Mononuclear cell (primary cell): ENCODE results near the gene PIGQ. TPM values are rescaled to one million over a fixed set of nuclear protein-coding genes. Genes with fewer than 3 reads are reported as not detected.

ENCODE experiments used
- total RNA-seq: library from RNA; depleted of rRNA; stranded (reverse); fragments of >200 nt; gene quantifications from one replicate; pipeline ENCODE4 v1.2.3, GENCODE V29; 2012

Gene PIGQ
- total RNA-seq, 1 donor = 8.5 TPM

Other genes starting within 250 kb of the PIGQ start
- gene AXIN1, start 217.2 kb upstream of the PIGQ start, total RNA-seq = 35.8 TPM
- 19.9 TPM for gene MRPL28, start 199.4 kb upstream of the PIGQ start, total RNA-seq
- gene PGAP6, start 188.0 kb upstream of the PIGQ start, total RNA-seq = 24.8 TPM
- 15.0 TPM for gene NME4, start 172.8 kb upstream of the PIGQ start, total RNA-seq
- 2.9 TPM for gene DECR2, start 168.1 kb upstream of the PIGQ start, total RNA-seq
- gene RAB11FIP3, start 144.3 kb upstream of the PIGQ start, total RNA-seq = 6.5 TPM
- 31.2 TPM for gene CAPN15, start 42.3 kb upstream of the PIGQ start, total RNA-seq
- gene PRR35, start 9.6 kb upstream of the PIGQ start, total RNA-seq = 0.10 TPM
- gene NHLRC4, start 3.0 kb upstream of the PIGQ start, total RNA-seq = 1.2 TPM
- gene RAB40C, start 20.1 kb downstream of the PIGQ start, total RNA-seq = 6.6 TPM
- 0.31 TPM for gene WFIKKN1, start 61.0 kb downstream of the PIGQ start, total RNA-seq
- gene METTL26, start 66.3 kb downstream of the PIGQ start, total RNA-seq = 49.0 TPM
- 18.5 TPM for gene MCRIP2, start 71.9 kb downstream of the PIGQ start, total RNA-seq
- gene WDR90, start 79.4 kb downstream of the PIGQ start, total RNA-seq = 4.6 TPM
- 45.2 TPM for gene RHOT2, start 98.2 kb downstream of the PIGQ start, total RNA-seq
- 0.84 TPM for gene RHBDL1, start 105.7 kb downstream of the PIGQ start, total RNA-seq
- 39.0 TPM for gene STUB1, start 110.4 kb downstream of the PIGQ start, total RNA-seq
- 25.0 TPM for gene JMJD8, start 114.4 kb downstream of the PIGQ start, total RNA-seq
- gene WDR24, start 120.4 kb downstream of the PIGQ start, total RNA-seq = 4.4 TPM
- 1.7 TPM for gene FBXL16, start 135.8 kb downstream of the PIGQ start, total RNA-seq
- gene METRN, start 145.2 kb downstream of the PIGQ start, total RNA-seq = 4.8 TPM
- gene ANTKMT, start 151.2 kb downstream of the PIGQ start, total RNA-seq = 5.8 TPM
- gene CCDC78, start 156.5 kb downstream of the PIGQ start, total RNA-seq = 1.0 TPM
- gene HAGHL, start 157.1 kb downstream of the PIGQ start, total RNA-seq = 4.6 TPM
- gene CIAO3, start 171.0 kb downstream of the PIGQ start, total RNA-seq = 22.7 TPM
- gene MSLN, start 190.8 kb downstream of the PIGQ start, total RNA-seq = 0.21 TPM
- gene RPUSD1, start 218.4 kb downstream of the PIGQ start, total RNA-seq = 10.4 TPM
- gene CHTF18, start 218.7 kb downstream of the PIGQ start, total RNA-seq = 8.8 TPM
- not detected for gene GNG13, start 230.8 kb downstream of the PIGQ start, total RNA-seq